Transverse colon (tissue), 4 donors: Measurements from ENCODE around the gene KIF3A. TPM values are rescaled to one million over a fixed set of nuclear protein-coding genes. Genes with fewer than 3 reads are reported as not detected.

Experiments used
- DNase-seq: peaks from one replicate; pipeline ENCODE4 v3.0.0-alpha.2; 2019
- H3K27ac ChIP-seq, 4 donors: fragments of 200-600 bp; sonication (generic); 2 replicates each; pipeline ENCODE4 v1.5.1; 2016 to 2018; ENCODE audit warnings: inconsistent platforms in 4 of 4
- H3K27me3 ChIP-seq: fragments of 200-600 bp; sonication (generic); 2 replicates; pipeline ENCODE4 v1.5.1; 2017; ENCODE audit warnings: inconsistent platforms
- H3K36me3 ChIP-seq, 4 donors: fragments of 200-600 bp; sonication (generic); 2 replicates each; pipeline ENCODE4 v1.5.1; 2017 to 2019; ENCODE audit warnings: inconsistent platforms in 4 of 4
- H3K4me1 ChIP-seq, 4 donors: fragments of 200-600 bp; sonication (generic); 2 replicates each; pipeline ENCODE4 v1.5.1; 2017 to 2020; ENCODE audit warnings: inconsistent platforms in 4 of 4
- H3K4me3 ChIP-seq, 4 donors: fragments of 200-600 bp; sonication (generic); 1 replicate in 1 of 4; 2 replicates in 3 of 4; pipeline versions ENCODE4 v1.5.1 to v1.6.1; 2017 to 2019; ENCODE audit warnings: inconsistent platforms in 4 of 4
- H3K9me3 ChIP-seq, 2 donors: fragments of 200-600 bp; sonication (generic); 2 replicates each; pipeline ENCODE4 v1.5.1; 2017 to 2019; ENCODE audit warnings: inconsistent platforms in 2 of 2
- EP300 ChIP-seq: sonication (generic); formaldehyde crosslinking; IDR thresholded peaks from one replicate; pipeline ENCODE4 v1.6.1; 2017; ENCODE audit warnings: antibody characterized with exemption, low read depth
- POLR2A ChIP-seq: fragments of 450-650 bp; IDR thresholded peaks from one replicate; pipeline ENCODE4 v1.6.1; 2016; ENCODE audit warnings: antibody characterized with exemption, mild to moderate bottlenecking, moderate library complexity
- POLR2AphosphoS5 ChIP-seq, 3 donors: sonication (generic); formaldehyde crosslinking; IDR thresholded peaks; one replicate each; pipeline ENCODE4 v1.6.1; 2016; ENCODE audit warnings: antibody characterized with exemption in 3 of 3
- WGBS, 2 donors: methylation state at CpG; one replicate each; pipeline ENCODE4 v1.1.5; 2018; ENCODE audit warnings: low coverage in 1 of 2; 5-methylcytosine and 5-hydroxymethylcytosine counted together
- in situ Hi-C, 4 donors: fragments of 200-750 bp; cut with MboI; loops; one replicate each; pipeline versions ENCODE4 v1.15.0 to v1.15.1; 2017; ENCODE audit warnings: low sequenced_read_pairs in 3 of 4, low pct_ligation_motif_present in 1 of 4, low pct_unique_long_range_greater_than_20kb in 1 of 4
- intact Hi-C: fragments of 100-400 bp; cut with DNase I; formaldehyde crosslinking; loops from one replicate; pipeline ENCODE4 v1.15.1; 2023; ENCODE audit warnings: low total_unique reads
- total RNA-seq, 4 donors: library from RNA; depleted of rRNA; stranded (reverse); fragments of >200 nt; gene quantifications; one replicate each; pipeline ENCODE4 v1.1.0, GENCODE V29; 2016
- TF ChIP-seq, protein P1 (sequence below), 5 experiments: fragments of 200-600 bp in 3 of 5; fragments of 450-650 bp in 2 of 5; sonication (generic) in 3 of 5; IDR thresholded peaks; 1 replicate in 2 of 5; 2 replicates in 3 of 5; pipeline ENCODE4 v1.5.1; 2016 to 2017; ENCODE audit warnings: antibody characterized with exemption in 5 of 5, inconsistent platforms in 3 of 5, mild to moderate bottlenecking in 2 of 5, moderate library complexity in 1 of 5

The KIF3A gene
- total RNA-seq, result 1 to 10 TPM; 1.9 to 7.0 (median 2.8) TPM

DNA sequence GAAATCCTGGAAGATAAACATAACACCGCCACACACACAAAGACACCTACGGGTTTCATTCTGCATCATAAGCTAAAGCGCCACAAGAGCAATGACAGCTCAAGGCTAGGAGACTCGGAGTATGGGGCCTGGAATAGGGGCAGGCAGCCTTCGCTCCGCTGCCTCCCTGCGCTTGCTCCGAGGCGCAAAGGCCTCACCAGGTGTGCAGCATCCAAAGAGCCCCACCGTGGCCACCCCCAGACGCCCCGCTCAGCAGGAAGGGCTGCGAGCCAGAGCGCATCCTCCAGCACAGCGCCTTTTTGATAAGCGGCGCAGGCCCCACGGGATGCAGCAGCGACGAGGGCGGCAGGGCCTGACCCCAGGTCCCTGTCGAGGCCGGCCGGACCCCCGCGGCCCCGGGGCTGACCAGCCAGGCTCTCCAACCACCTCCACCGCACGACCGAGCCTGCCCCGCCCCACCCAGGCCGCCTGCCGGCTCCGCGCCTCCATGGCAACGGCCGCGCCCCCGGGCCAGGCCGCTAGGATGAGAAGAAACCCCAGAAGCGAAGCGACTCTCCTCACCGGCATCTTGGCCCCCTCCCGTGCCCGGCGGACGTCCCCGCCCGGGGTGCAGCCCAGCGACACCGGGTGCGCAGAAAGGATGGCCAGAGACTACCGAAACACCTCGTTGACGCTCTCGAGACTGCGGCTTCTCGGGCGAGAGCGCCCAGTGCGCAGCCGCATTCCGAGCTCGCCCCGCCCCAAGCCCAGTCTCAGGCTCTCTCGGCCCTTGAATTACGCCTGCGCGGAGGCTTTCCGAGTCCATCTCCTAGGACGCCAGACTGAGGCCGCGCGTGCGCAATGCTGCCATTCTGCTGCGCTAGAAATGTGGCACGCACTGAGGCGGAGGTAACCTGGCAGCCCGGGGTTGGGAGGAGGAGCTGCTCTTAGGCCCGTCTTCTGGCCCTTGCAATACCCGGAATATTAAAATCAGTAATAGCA, at the start of gene KIF3A:
TSS of gene KIF3A (minus strand) at position 694 of the 981 bp plus-strand sequence. CDS start at position 567, 127 bp downstream.
- peak; percentile 98 for DNase-seq
- 1% methylated on average over 62 of the region's 81 CpGs; no CpG with 5 or more reads in 1 of the 2 donors for WGBS, 2 donors
- H3K27ac ChIP-seq, result peak within 1 kb of the TSS; percentile 67 to 93 (median 86)
- peaks cover 19% of the 10 kb centered on the region for H3K27me3 ChIP-seq
- peak within 1 kb of the TSS; percentile 69 to 90 (median 81) for H3K4me3 ChIP-seq
- in situ Hi-C loops, result no loop called here
- TF ChIP-seq EP300 (no peak), POLR2AphosphoS5 (IDR thresholded peaks at IDR 0.05) (peak; percentile 30 to 73 (median 58)), POLR2A (peak; percentile 38)
- TF ChIP-seq, protein P1, sequence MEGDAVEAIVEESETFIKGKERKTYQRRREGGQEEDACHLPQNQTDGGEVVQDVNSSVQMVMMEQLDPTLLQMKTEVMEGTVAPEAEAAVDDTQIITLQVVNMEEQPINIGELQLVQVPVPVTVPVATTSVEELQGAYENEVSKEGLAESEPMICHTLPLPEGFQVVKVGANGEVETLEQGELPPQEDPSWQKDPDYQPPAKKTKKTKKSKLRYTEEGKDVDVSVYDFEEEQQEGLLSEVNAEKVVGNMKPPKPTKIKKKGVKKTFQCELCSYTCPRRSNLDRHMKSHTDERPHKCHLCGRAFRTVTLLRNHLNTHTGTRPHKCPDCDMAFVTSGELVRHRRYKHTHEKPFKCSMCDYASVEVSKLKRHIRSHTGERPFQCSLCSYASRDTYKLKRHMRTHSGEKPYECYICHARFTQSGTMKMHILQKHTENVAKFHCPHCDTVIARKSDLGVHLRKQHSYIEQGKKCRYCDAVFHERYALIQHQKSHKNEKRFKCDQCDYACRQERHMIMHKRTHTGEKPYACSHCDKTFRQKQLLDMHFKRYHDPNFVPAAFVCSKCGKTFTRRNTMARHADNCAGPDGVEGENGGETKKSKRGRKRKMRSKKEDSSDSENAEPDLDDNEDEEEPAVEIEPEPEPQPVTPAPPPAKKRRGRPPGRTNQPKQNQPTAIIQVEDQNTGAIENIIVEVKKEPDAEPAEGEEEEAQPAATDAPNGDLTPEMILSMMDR (IDR thresholded peaks at IDR 0.05), result peak; percentile 20 to 67 (median 34)
- no peaks in the 10 kb centered on the region for H3K36me3 ChIP-seq
- H3K9me3 ChIP-seq, result no peaks in the 10 kb centered on the region
- H3K4me1 ChIP-seq, result peaks cover 0 to 12% (median 8%) of the 10 kb centered on the region in 4 donors
- intact Hi-C loops, result no loop called here

DNA sequence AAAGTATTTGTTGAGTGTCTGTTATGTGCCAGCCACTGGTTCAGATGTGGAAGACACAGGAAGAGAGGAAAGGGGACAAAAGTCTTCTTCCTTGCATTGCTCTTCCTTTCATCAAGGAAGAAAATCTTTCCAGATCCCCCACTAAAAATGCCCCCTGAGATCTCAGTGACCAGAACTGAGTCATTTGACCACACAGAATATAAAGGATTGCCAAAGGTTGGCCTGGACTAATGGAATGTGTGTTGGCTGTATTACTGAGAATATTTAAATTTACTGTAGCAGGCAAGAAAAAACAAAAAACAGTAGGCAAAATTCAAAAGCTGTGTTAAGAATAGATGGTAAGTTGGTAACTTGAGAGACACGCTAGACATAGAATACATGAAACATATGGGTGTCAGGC, 49.7 kb upstream of the KIF3A start:
- Histone ChIP-seq H3K27me3 (no peaks in the 10 kb centered on the region), H3K4me3 (no peak overlapping the region), H3K36me3 (no peaks in the 10 kb centered on the region), H3K4me1 (no peaks in the 10 kb centered on the region), H3K9me3 (no peaks in the 10 kb centered on the region), H3K27ac (no peak overlapping the region)
- in situ Hi-C loops, result loop anchor here in 1 of 4 donors (25.0 kb wide), 1 partner anchor 400 kb away; no protein-coding TSS in a partner anchor
- no peak for TF ChIP-seq POLR2A
- TF ChIP-seq, protein P1 (IDR thresholded peaks at IDR 0.05), result no peak
- no peak for TF ChIP-seq EP300
- no peak for TF ChIP-seq POLR2AphosphoS5 (IDR thresholded peaks at IDR 0.05)
- no peak for DNase-seq
- WGBS, 2 donors, result 100% methylated on average over 1 of the region's 1 CpG
- intact Hi-C loops, result loop anchor here (10.0 kb wide), 1 partner anchor 1328 kb away; the partner anchor contains the start of gene TCF7

DNA sequence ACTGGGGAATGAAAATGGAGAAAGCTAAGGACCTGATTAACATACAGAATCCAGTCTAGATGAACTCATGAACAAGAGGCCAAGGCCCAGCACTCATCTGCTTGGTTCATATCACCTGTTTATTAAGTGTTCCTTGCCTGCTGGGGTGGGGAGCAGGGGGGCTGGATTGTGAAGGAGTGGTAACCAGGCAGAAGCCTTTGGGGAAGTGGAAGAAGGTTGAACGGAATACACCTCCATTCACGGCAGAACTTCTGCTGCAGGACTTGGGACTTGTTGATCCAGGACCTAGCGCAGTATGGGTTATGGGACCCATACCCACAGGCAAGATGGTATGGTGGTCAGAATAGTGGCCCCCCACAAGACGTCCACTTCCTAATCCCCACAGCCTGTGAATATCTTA, 48.5 kb upstream of the KIF3A start:
- Histone ChIP-seq H3K4me3 (no peak overlapping the region), H3K36me3 (no peaks in the 10 kb centered on the region), H3K4me1 (no peaks in the 10 kb centered on the region), H3K27ac (no peak overlapping the region), H3K27me3 (no peaks in the 10 kb centered on the region), H3K9me3 (no peaks in the 10 kb centered on the region)
- WGBS, 2 donors, result 94 to 100% methylated on average over 3 to 4 of the region's 4 CpGs
- no peak for DNase-seq
- in situ Hi-C loops, result loop anchor here in 1 of 4 donors (25.0 kb wide), 1 partner anchor 399 kb away; no protein-coding TSS in a partner anchor
- intact Hi-C loops, result loop anchor here (10.0 kb wide), 1 partner anchor 1329 kb away; the partner anchor contains the start of gene TCF7
- TF ChIP-seq POLR2AphosphoS5 (IDR thresholded peaks at IDR 0.05) (no peak), POLR2A (no peak), EP300 (no peak)
- TF ChIP-seq, protein P1 (IDR thresholded peaks at IDR 0.05), result no peak

DNA sequence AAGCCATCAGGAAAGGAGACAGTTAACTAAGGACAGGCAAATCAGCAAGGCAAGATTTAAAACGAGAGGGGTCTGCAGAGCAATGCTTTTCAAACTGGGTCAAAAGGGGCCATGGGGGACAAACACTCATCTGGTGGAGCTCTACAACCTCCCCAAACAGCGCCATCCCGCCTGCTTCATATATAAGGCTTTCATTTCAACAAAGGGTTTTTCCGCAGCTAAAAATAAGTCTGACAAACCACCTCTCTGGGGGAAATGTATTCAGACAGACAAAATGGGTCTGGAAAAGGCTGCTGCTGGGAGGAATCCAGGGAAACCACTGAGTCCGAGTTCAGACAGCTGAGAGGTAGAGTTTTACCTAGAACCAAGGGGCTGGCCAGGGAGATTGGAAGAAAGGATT, 48.0 kb upstream of the KIF3A start:
- no peaks in the 10 kb centered on the region for H3K4me1 ChIP-seq
- H3K4me3 ChIP-seq, result no peak overlapping the region
- H3K36me3 ChIP-seq, result no peaks in the 10 kb centered on the region
- intact Hi-C loops, result loop anchor here (10.0 kb wide), 1 partner anchor 1329 kb away; the partner anchor contains the start of gene TCF7
- WGBS, 2 donors, result 62 to 70% methylated on average over 5 of the region's 5 CpGs
- DNase-seq, result no peak
- no peaks in the 10 kb centered on the region for H3K9me3 ChIP-seq
- TF ChIP-seq EP300 (no peak), POLR2A (no peak)
- TF ChIP-seq, protein P1 (IDR thresholded peaks at IDR 0.05), result no peak
- in situ Hi-C loops, result loop anchor here in 1 of 4 donors (25.0 kb wide), 1 partner anchor 398 kb away; no protein-coding TSS in a partner anchor
- H3K27ac ChIP-seq, result no peak overlapping the region
- no peaks in the 10 kb centered on the region for H3K27me3 ChIP-seq
